ENCODE results near the gene BRSK1. TPM values are rescaled to one million over a fixed set of nuclear protein-coding genes. Genes with fewer than 3 reads are reported as not detected.

The BRSK1 gene
- total RNA-seq, 1 donor: 5.2 TPM

GRCh38 chr19:55299991-55300390, 16.2 kb downstream of the BRSK1 start:
- DNase-seq (ENCODE audit: low read depth): no peak
- no peak overlapping the region for H3K4me3 ChIP-seq (ENCODE audit: low read depth, low read length)
- no peak for TF ChIP-seq CTCF (IDR thresholded peaks at IDR 0.05; ENCODE audit: insufficient read depth, low read length)

- H3K4me3 ChIP-seq (ENCODE audit: low read depth, low read length): no peak overlapping the region
- TF ChIP-seq CTCF (IDR thresholded peaks at IDR 0.05; ENCODE audit: insufficient read depth, low read length): no peak
- no peak for DNase-seq (ENCODE audit: low read depth)
Observed at GRCh38 chr19:55300886-55301458, 17.2 kb downstream of the BRSK1 start.

- H3K4me3 ChIP-seq (ENCODE audit: low read depth, low read length): peak overlapping the region; percentile 55
- peak; percentile 88 for TF ChIP-seq CTCF (IDR thresholded peaks at IDR 0.05; ENCODE audit: insufficient read depth, low read length)
- DNase-seq (ENCODE audit: low read depth): peak; percentile 75
Observed at GRCh38 chr19:55301459-55302317, 17.9 kb downstream of the BRSK1 start.

- no peak for TF ChIP-seq CTCF (IDR thresholded peaks at IDR 0.05; ENCODE audit: insufficient read depth, low read length)
- DNase-seq (ENCODE audit: low read depth): no peak
- H3K4me3 ChIP-seq (ENCODE audit: low read depth, low read length): no peak overlapping the region
Observed at GRCh38 chr19:55302318-55302703, 18.5 kb downstream of the BRSK1 start.

GRCh38 chr19:55303477-55303876, 19.7 kb downstream of the BRSK1 start:
- DNase-seq (ENCODE audit: low read depth): no peak
- no peak overlapping the region for H3K4me3 ChIP-seq (ENCODE audit: low read depth, low read length)
- TF ChIP-seq CTCF (IDR thresholded peaks at IDR 0.05; ENCODE audit: insufficient read depth, low read length): no peak

GRCh38 chr19:55304279-55304978, 20.6 kb downstream of the BRSK1 start:
- H3K4me3 ChIP-seq (ENCODE audit: low read depth, low read length): no peak overlapping the region
- no peak for TF ChIP-seq CTCF (IDR thresholded peaks at IDR 0.05; ENCODE audit: insufficient read depth, low read length)

More at GRCh38 chr19:55304279-55304978, 20.6 kb downstream of the BRSK1 start:
- peak; percentile 11 for DNase-seq (ENCODE audit: low read depth)
